VCaP (cell line): Measurements from ENCODE around the gene APELA.

Source experiments
- H3K27ac ChIP-seq: fragments of 450-650 bp; 2 replicates; pipeline ENCODE4 v1.5.1; 2017
- CTCF ChIP-seq: fragments of 450-650 bp; conservative IDR thresholded peaks from 2 replicates; pipeline ENCODE4 v1.5.1; 2017; ENCODE audit warnings: mild to moderate bottlenecking, moderate library complexity

The APELA gene

GRCh38 chr4:164876700-164877324, at the start of gene APELA:
Gene APELA (plus strand): TSS chr4:164877178. CDS start chr4:164877332, 154 bp downstream.
- no peak for TF ChIP-seq CTCF
- peak within 1 kb of the TSS; percentile 83 for H3K27ac ChIP-seq

GRCh38 chr4:164828955-164829354, 48.0 kb upstream of the APELA start:
- H3K27ac ChIP-seq: no peak overlapping the region

GRCh38 chr4:164846566-164846965, 30.4 kb upstream of the APELA start:
- peak overlapping the region; percentile 1; the same call in 1 of the 2 replicates for H3K27ac ChIP-seq
- TF ChIP-seq CTCF: no peak

More at GRCh38 chr4:164828955-164829354, 48.0 kb upstream of the APELA start:
- no peak for TF ChIP-seq CTCF

- H3K27ac ChIP-seq: peak overlapping the region; percentile 1; the same call in 1 of the 2 replicates
- no peak for TF ChIP-seq CTCF
These were observed 30.0 kb upstream of the APELA start for GRCh38 chr4:164847016-164847415.

GRCh38 chr4:164847967-164848649, 28.9 kb upstream of the APELA start:
- H3K27ac ChIP-seq: no peak overlapping the region
- TF ChIP-seq CTCF: no peak

GRCh38 chr4:164856396-164856795, 20.6 kb upstream of the APELA start:
- H3K27ac ChIP-seq: no peak overlapping the region
- no peak for TF ChIP-seq CTCF

- TF ChIP-seq CTCF: no peak
- H3K27ac ChIP-seq: no peak overlapping the region
These were observed 10.0 kb upstream of the APELA start for GRCh38 chr4:164866817-164867490.
